ENCODE measurements around the gene RTL10.

DNA sequence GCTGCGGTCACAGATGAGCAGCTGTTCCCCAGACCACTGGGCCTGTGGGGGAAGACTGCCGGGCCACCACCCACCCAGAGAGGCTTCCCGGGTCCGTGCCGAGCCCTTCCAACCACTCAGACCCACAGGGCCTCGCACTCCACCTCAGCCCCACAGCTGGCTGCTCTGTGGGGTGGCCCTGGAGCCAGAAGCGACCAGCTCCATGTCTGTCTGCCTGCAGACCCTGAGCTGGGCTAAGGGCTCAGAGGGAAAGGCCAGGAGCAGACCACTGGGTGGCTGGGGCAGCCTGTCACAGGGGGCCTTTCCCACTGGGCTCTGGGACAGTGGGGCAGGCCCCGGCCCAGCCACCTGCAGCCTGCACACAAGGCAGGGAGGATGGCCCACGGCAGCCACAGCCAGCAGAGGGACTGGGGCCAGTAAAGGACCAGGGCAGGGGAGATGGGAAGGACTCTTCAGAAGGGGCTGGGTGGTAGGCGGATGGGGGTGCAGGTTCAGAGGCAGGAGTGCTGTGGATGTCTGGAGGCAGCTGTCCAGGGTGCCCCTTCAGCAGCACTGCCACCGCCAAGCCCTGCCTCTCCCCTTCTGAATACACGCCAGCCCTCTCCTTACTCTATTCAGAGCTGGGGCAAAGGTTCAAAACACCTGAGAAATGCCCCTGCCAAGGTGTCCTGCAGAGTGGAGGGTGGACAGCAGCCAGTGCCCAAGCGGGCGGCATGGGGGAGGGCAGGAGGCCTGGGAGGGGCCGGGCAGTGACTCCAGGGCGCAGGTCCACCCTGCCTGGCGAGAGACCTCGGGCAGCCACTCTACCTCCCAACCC, 32.2 kb downstream of the RTL10 start:
- TF ChIP-seq CTCF (IDR thresholded peaks at IDR 0.05) (no peak), POLR2A (IDR thresholded peaks at IDR 0.05) (no peak)
